ENCODE data around the gene INAFM2.

INAFM2 gene

DNA sequence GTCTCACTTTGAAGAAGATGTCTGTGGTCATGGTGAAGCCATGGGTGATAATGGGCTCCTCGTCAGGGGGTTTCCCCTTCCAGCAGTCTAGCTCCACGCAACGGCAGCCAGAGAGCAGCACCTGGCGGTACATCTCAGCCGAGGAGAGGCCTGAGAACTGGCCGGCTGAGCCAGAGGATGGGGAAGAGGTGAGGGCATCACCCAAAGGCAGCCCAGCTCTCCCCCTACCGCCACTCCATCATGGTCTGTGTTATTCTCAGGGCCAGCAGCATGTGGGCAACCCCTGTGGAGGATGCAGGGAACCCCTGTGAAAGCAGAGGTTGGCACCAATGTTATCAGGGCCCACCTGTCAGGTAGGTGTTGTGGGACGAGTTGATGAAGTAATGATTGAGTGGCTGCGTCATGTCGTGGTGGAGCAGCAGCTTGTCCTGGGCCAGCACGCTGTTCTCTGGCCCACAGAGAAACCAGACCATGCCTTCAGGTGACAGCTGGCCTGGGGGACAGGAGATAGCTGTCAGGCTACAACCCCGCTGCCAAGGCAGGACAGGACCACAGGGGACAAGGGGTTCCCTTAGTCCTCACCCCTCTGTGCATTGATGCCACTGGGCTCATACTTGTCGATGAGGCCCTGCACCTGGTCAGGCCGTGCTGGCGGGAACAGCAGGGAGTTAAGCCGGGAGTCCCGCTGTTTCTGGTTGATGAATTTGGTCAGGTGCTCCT is 25.1 kb upstream of the INAFM2 start:
- no peak for DNase-seq (ENCODE audit: low read depth)
- H3K4me3 ChIP-seq (ENCODE audit: low read depth, low read length) = no peak overlapping the region
- no peak for TF ChIP-seq POLR2A (IDR thresholded peaks at IDR 0.05; ENCODE audit: extremely low read depth, insufficient read length)
- TF ChIP-seq MAX (IDR thresholded peaks at IDR 0.05; ENCODE audit: low read depth, low read length) = no peak
- TF ChIP-seq CTCF (IDR thresholded peaks at IDR 0.05; ENCODE audit: low read depth, low read length) = no peak
- no peak for TF ChIP-seq MYC (IDR thresholded peaks at IDR 0.05; ENCODE audit: low read depth, low read length)

GRCh38 chr15:40300367-40300766 is 23.1 kb upstream of the INAFM2 start:
- no peak for TF ChIP-seq CTCF (IDR thresholded peaks at IDR 0.05; ENCODE audit: low read depth, low read length)
- TF ChIP-seq POLR2A (IDR thresholded peaks at IDR 0.05; ENCODE audit: extremely low read depth, insufficient read length) = no peak
- TF ChIP-seq MYC (IDR thresholded peaks at IDR 0.05; ENCODE audit: low read depth, low read length) = no peak
- TF ChIP-seq MAX (IDR thresholded peaks at IDR 0.05; ENCODE audit: low read depth, low read length) = no peak
- no peak for DNase-seq (ENCODE audit: low read depth)
- H3K4me3 ChIP-seq (ENCODE audit: low read depth, low read length) = no peak overlapping the region

GRCh38 chr15:40300771-40301170 is 22.7 kb upstream of the INAFM2 start:
- no peak for DNase-seq (ENCODE audit: low read depth)
- no peak for TF ChIP-seq MYC (IDR thresholded peaks at IDR 0.05; ENCODE audit: low read depth, low read length)
- TF ChIP-seq POLR2A (IDR thresholded peaks at IDR 0.05; ENCODE audit: extremely low read depth, insufficient read length) = no peak
- TF ChIP-seq MAX (IDR thresholded peaks at IDR 0.05; ENCODE audit: low read depth, low read length) = no peak
- no peak for TF ChIP-seq CTCF (IDR thresholded peaks at IDR 0.05; ENCODE audit: low read depth, low read length)
- no peak overlapping the region for H3K4me3 ChIP-seq (ENCODE audit: low read depth, low read length)

DNA sequence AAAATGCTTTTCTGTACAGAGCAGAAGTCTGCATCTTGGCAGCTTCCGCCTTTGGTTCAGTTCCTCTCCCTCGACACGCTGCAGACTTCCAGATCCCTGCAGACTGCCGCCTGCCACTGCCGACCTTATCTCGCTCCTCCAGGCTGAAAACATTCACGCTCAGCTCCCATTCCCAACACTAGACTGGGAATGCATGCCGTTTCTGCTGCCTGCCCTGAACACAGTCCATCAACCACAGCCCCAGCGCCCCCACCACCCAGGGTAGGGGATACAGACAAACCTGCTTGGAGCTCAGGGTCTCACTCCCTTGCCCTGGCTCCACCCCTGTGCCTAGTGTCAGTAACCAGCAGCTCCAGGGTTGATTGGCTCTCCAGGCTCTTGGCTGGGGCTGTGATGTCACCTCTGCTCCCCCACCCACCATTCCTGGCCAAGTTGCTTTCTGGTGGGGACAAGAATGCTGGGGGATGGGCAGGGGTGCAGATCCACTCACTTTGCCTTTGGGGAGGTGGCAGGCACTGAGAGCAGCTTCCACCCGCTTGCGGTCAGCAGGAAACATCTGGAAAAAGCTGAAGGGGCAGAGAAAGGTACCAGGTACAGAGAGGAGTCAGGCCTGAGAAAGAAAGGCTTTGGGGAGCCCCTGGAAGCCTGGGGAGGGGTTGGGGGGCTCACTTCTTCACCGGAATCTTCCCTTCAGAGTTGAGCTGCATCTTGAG is 21.9 kb upstream of the INAFM2 start:
- no peak for TF ChIP-seq CTCF (IDR thresholded peaks at IDR 0.05; ENCODE audit: low read depth, low read length)
- no peak for TF ChIP-seq POLR2A (IDR thresholded peaks at IDR 0.05; ENCODE audit: extremely low read depth, insufficient read length)
- no peak for TF ChIP-seq MAX (IDR thresholded peaks at IDR 0.05; ENCODE audit: low read depth, low read length)
- no peak for TF ChIP-seq MYC (IDR thresholded peaks at IDR 0.05; ENCODE audit: low read depth, low read length)
- no peak for DNase-seq (ENCODE audit: low read depth)
- no peak overlapping the region for H3K4me3 ChIP-seq (ENCODE audit: low read depth, low read length)

DNA sequence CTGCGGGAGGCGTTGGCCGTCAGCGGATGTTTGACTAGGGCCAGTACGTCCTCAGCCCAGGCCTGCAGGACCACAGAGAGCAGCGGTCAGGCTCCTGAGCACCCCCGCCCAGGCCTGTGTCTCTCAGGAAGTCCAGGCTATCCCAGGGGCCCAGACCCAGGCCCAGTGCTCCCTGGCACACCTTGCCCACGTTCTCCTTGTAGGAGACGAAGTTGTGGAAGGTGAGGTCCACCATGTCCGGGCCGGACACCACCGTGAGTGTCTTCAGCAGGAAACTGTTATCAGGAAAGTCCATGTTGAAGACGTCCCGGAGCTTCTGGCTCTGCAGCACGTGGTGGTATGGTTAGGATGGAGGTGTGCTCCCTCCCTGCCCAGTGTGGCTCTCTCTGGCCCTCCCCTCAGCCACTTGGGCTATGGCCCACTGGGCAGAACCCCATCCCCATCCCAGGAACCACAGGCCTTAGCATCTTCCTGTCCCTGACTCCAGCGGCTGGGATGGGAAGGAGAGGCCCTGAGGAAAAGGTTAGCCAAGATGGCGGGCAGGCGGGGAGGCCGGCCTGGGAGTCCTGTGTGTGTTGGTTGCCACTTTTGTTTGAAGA is 21.1 kb upstream of the INAFM2 start:
- no peak for DNase-seq (ENCODE audit: low read depth)
- TF ChIP-seq CTCF (IDR thresholded peaks at IDR 0.05; ENCODE audit: low read depth, low read length) (no peak), POLR2A (IDR thresholded peaks at IDR 0.05; ENCODE audit: extremely low read depth, insufficient read length) (no peak), MYC (IDR thresholded peaks at IDR 0.05; ENCODE audit: low read depth, low read length) (no peak), MAX (IDR thresholded peaks at IDR 0.05; ENCODE audit: low read depth, low read length) (no peak)
- H3K4me3 ChIP-seq (ENCODE audit: low read depth, low read length) = no peak overlapping the region
